IMR-90 (cell line): ENCODE data around the gene ZNF853. TPM values are rescaled to one million over a fixed set of nuclear protein-coding genes. Genes with fewer than 3 reads are reported as not detected.

Experiments
- ATAC-seq: fragments of 200-7000 bp; cut with Tn5 transposase; 2 replicates; pipeline ENCODE4 v1.9.1; 2020; ENCODE audit warnings: low read depth, mild to moderate bottlenecking, moderate library complexity
- BruUV-seq: library from RNA; stranded (reverse); fragments of 400-500 nt; replicated peaks from 2 replicates; lab custom pipeline; 2021; lab: Mats Ljungman, UMichigan
- CTCF ChIA-PET: fragments of 300-600 bp; formaldehyde crosslinking; extraction: SDS; loops from one replicate; lab custom pipeline; 2021; ENCODE audit warnings: antibody characterized with exemption; lab: Yijun Ruan, JAX
- POLR2A ChIA-PET: fragments of 300-600 bp; sonication (Branson Sonifier 250); formaldehyde crosslinking; loops from one replicate; lab custom pipeline; 2022; ENCODE audit warnings: antibody characterized with exemption; ENCODE audit not compliant: unreplicated experiment; lab: Charles Lee
- DNase-seq: peaks from one replicate; pipeline ENCODE4 v3.0.0; 2013
- H2AFZ ChIP-seq: replicated peaks from 2 replicates; pipeline ENCODE3; 2013; ENCODE audit warnings: low read length, mild to moderate bottlenecking; ENCODE audit not compliant: poor library complexity
- H2AK5ac ChIP-seq: 2 replicates; pipeline ENCODE4 v1.6.1; 2013; ENCODE audit warnings: low read depth, low read length, inconsistent platforms
- H2AK9ac ChIP-seq: replicated peaks from 2 replicates; pipeline ENCODE3; 2013; ENCODE audit warnings: mild to moderate bottlenecking, low read depth, low read length, moderate library complexity; ENCODE audit not compliant: poor library complexity
- H2BK120ac ChIP-seq: 2 replicates; pipeline ENCODE4 v1.6.1; 2013; ENCODE audit warnings: low read depth, low read length, inconsistent platforms
- H2BK15ac ChIP-seq: 3 replicates; pipeline ENCODE4 v1.6.1; 2013; ENCODE audit warnings: low read depth, low read length, inconsistent platforms
- H2BK20ac ChIP-seq: 2 replicates; pipeline ENCODE4 v1.6.1; 2013; ENCODE audit warnings: low read depth, mild to moderate bottlenecking, inconsistent platforms, low read length, moderate library complexity
- H2BK5ac ChIP-seq: 2 replicates; pipeline ENCODE4 v1.6.1; 2013; ENCODE audit warnings: mild to moderate bottlenecking, low read depth, low read length, inconsistent platforms; ENCODE audit not compliant: poor library complexity, severe bottlenecking
- H3K14ac ChIP-seq: replicated peaks from 2 replicates; pipeline ENCODE4 v1.6.1; 2013; ENCODE audit warnings: low read depth, low read length, inconsistent platforms
- H3K18ac ChIP-seq: 2 replicates; pipeline ENCODE4 v1.6.1; 2013; ENCODE audit warnings: low read depth, low read length, control low read depth
- H3K23ac ChIP-seq: 2 replicates; pipeline ENCODE4 v1.6.1; 2013; ENCODE audit warnings: low read depth, low read length, inconsistent platforms
- H3K27ac ChIP-seq: 2 replicates; pipeline ENCODE4 v1.5.1; 2013; ENCODE audit warnings: mild to moderate bottlenecking, control low read depth, low read length; ENCODE audit not compliant: insufficient read depth
- H3K27me3 ChIP-seq: 2 replicates; pipeline ENCODE4 v1.6.1; 2013; ENCODE audit warnings: low read length; ENCODE audit not compliant: control insufficient read depth, insufficient read depth
- H3K36me3 ChIP-seq: 2 replicates; pipeline ENCODE4 v1.6.1; 2013; ENCODE audit warnings: low read length, mixed read lengths; ENCODE audit not compliant: control insufficient read depth, insufficient read depth
- H3K4ac ChIP-seq: 2 replicates; pipeline ENCODE4 v1.6.1; 2013; ENCODE audit warnings: low read depth, low read length, inconsistent platforms
- H3K4me1 ChIP-seq: 2 replicates; pipeline ENCODE4 v1.6.1; 2013; ENCODE audit warnings: low read length, mixed read lengths; ENCODE audit not compliant: control insufficient read depth, insufficient read depth
- H3K4me2 ChIP-seq: 2 replicates; pipeline ENCODE4 v1.6.1; 2013; ENCODE audit warnings: low read depth, mild to moderate bottlenecking, control low read depth, low read length, moderate library complexity
- H3K4me3 ChIP-seq: 2 replicates; pipeline ENCODE4 v1.5.1; 2013; ENCODE audit warnings: low read depth, mild to moderate bottlenecking, control low read depth, low read length, moderate library complexity; ENCODE audit not compliant: insufficient read depth
- H3K56ac ChIP-seq: 2 replicates; pipeline ENCODE4 v1.6.1; 2013; ENCODE audit warnings: low read length, inconsistent platforms; ENCODE audit not compliant: insufficient read depth; ENCODE audit errors: extremely low read depth
- H3K79me1 ChIP-seq, 2 experiments: 2 replicates each; pipeline ENCODE4 v1.6.1; 2013; ENCODE audit warnings: low read length in 2 of 2, inconsistent platforms in 1 of 2, low read depth in 1 of 2
- H3K9ac ChIP-seq: 2 replicates; pipeline ENCODE4 v1.6.1; 2013; ENCODE audit warnings: low read depth, low read length, control low read depth
- H3K9me1 ChIP-seq: 2 replicates; pipeline ENCODE4 v1.6.1; 2013; ENCODE audit warnings: low read length, inconsistent platforms; ENCODE audit not compliant: insufficient read depth
- H3K9me3 ChIP-seq: 2 replicates; pipeline ENCODE4 v1.6.1; 2013; ENCODE audit warnings: low read length; ENCODE audit not compliant: control insufficient read depth, insufficient read depth
- H4K20me1 ChIP-seq: 2 replicates; pipeline ENCODE4 v1.6.1; 2013; ENCODE audit warnings: low read length, inconsistent platforms; ENCODE audit not compliant: insufficient read depth
- H4K5ac ChIP-seq: 2 replicates; pipeline ENCODE4 v1.6.1; 2013; ENCODE audit warnings: mild to moderate bottlenecking, low read depth, low read length, control low read depth
- H4K8ac ChIP-seq, 2 experiments: 2 replicates each; pipeline ENCODE4 v1.6.1; 2013; ENCODE audit warnings: low read depth in 2 of 2, low read length in 2 of 2, control low read depth in 1 of 2, inconsistent platforms in 1 of 2
- H4K91ac ChIP-seq: 2 replicates; pipeline ENCODE4 v1.6.1; 2013; ENCODE audit warnings: low read depth, low read length, inconsistent platforms; ENCODE audit not compliant: insufficient read depth
- CEBPB ChIP-seq: IDR thresholded peaks from 2 replicates; pipeline ENCODE4 v1.6.1; 2012; ENCODE audit warnings: low read depth, low read length, improper control_type of control experiment
- CHD1 ChIP-seq: IDR thresholded peaks from 2 replicates; pipeline ENCODE4 v1.6.1; 2012; ENCODE audit warnings: low read depth, low read length, improper control_type of control experiment
- FOS ChIP-seq: fragments of 150-350 bp; IDR thresholded peaks from 2 replicates; pipeline ENCODE4 v1.6.1; 2016; ENCODE audit warnings: low read depth, low read length
- MAFK ChIP-seq: IDR thresholded peaks from 2 replicates; pipeline ENCODE4 v1.6.1; 2012; ENCODE audit warnings: low read depth, low read length, improper control_type of control experiment
- MAZ ChIP-seq: IDR thresholded peaks from 2 replicates; pipeline ENCODE4 v1.6.1; 2012; ENCODE audit warnings: low read depth, mild to moderate bottlenecking, low read length, improper control_type of control experiment, moderate library complexity, borderline replicate concordance
- MXI1 ChIP-seq: IDR thresholded peaks from 2 replicates; pipeline ENCODE4 v1.6.1; 2012; ENCODE audit warnings: low read depth, mild to moderate bottlenecking, low read length, moderate library complexity, borderline replicate concordance
- NFE2L2 ChIP-seq: fragments of 150-350 bp; IDR thresholded peaks from 2 replicates; pipeline ENCODE4 v1.6.1; 2016; ENCODE audit warnings: low read depth, mild to moderate bottlenecking, low read length
- POLR2A ChIP-seq: IDR thresholded peaks from 2 replicates; pipeline ENCODE4 v1.6.1; 2012; ENCODE audit warnings: mild to moderate bottlenecking, low read depth, low read length
- RAD21 ChIP-seq: IDR thresholded peaks from 2 replicates; pipeline ENCODE4 v1.6.1; 2012; ENCODE audit warnings: low read length, improper control_type of control experiment
- RCOR1 ChIP-seq: IDR thresholded peaks from 2 replicates; pipeline ENCODE4 v1.6.1; 2012; ENCODE audit warnings: mild to moderate bottlenecking, low read length, improper control_type of control experiment; ENCODE audit not compliant: insufficient replicate concordance
- RFX5 ChIP-seq: IDR thresholded peaks from 2 replicates; pipeline ENCODE4 v1.8.0; 2012; ENCODE audit warnings: low read depth, mild to moderate bottlenecking, low read length, moderate library complexity
- SMC3 ChIP-seq: fragments of 150-350 bp; IDR thresholded peaks from 2 replicates; pipeline ENCODE4 v1.6.1; 2016; ENCODE audit warnings: low read depth, mild to moderate bottlenecking, antibody characterized with exemption, low read length, moderate library complexity
- WGBS, 2 experiments: methylation state at CpG; one replicate each; pipeline versions ENCODE4 v1.1.5 to v1.1.7; 2013; ENCODE audit warnings: missing lambda C conversion rate in 2 of 2; ENCODE audit not compliant: insufficient read length in 1 of 2; ENCODE audit errors: extremely low coverage in 2 of 2; 5-methylcytosine and 5-hydroxymethylcytosine counted together
- dilution Hi-C: fragments of 300-500 bp; cut with HindIII; formaldehyde crosslinking; loops from one replicate; pipeline ENCODE4 v1.14.3; 2018; ENCODE audit warnings: low sequenced_read_pairs; ENCODE audit not compliant: unreplicated experiment
- in situ Hi-C: fragments of 300-500 bp; cut with MboI; formaldehyde crosslinking; loops from 3 replicates; pipeline ENCODE4 v1.14.3; 2019; ENCODE audit warnings: low sequenced_read_pairs, inconsistent platforms, mixed read lengths
- intact Hi-C: fragments of 100-400 bp; cut with micrococcal nuclease; formaldehyde crosslinking; loops from 2 replicates; pipeline ENCODE4 v1.10.0; 2022
- polyA plus RNA-seq, 3 experiments: library from polyadenylated mRNA; depleted of rRNA; stranded (reverse); fragments of >200 nt; gene quantifications; 2 replicates each; pipeline ENCODE4 v1.2.3, GENCODE V29; 2012; ENCODE audit warnings: low replicate concordance in 1 of 3
- total RNA-seq: library from RNA; depleted of rRNA; stranded (reverse); fragments of >200 nt; gene quantifications from 2 replicates; pipeline ENCODE4 v1.2.3, GENCODE V29; 2012
- TF ChIP-seq, protein P1 (sequence below): fragments of 150-350 bp; IDR thresholded peaks from 2 replicates; pipeline ENCODE4 v1.6.1; 2017; ENCODE audit warnings: mild to moderate bottlenecking, antibody characterized with exemption, low read length, low read depth
- TF ChIP-seq, protein P2 (sequence below): fragments of 150-350 bp; IDR thresholded peaks from 2 replicates; pipeline ENCODE4 v1.6.1; 2016; ENCODE audit warnings: low read depth, mild to moderate bottlenecking, low read length, moderate library complexity, borderline replicate concordance

The ZNF853 gene
- total and polyA plus RNA-seq, 2 of the 4 experiments (the other 2 are of a cell fraction), result 3.4 TPM

DNA sequence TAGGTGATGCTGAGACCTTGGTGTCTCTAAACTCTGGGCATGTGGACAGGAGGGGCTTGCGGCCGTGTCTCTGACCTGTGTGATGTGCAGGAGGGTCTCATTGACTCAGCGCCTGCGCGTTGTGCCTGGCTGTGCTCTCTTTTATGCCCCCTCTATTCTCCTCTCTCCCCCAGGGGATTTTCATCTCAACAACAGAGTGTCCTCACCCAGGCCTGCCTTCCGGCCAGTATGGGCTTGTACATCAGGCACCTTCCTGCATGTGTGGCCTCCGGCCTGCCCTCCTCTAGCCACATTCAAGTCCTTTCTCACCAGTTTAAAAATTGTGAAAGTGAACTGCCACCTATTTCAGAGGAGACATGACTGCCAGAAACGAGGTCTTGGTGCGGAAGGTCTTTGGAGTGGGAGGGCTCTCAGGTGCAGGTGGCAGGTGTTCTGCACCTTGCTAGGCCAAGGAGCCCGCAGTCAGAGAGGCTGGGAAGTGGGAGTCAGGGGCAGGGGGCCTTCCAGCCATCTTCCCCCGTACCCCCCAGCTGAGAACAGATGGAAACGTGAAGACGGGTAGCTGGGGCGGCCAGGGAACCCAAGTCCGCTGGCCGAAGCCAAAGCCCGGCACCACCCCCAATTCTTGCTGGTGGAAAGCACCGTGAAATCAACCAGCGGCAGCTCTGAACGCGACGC lies 26.1 kb upstream of the ZNF853 start:
- Histone ChIP-seq H3K18ac (no peak overlapping the region), H3K4ac (no peak overlapping the region), H4K8ac (no peak overlapping the region), H3K4me2 (peak overlapping the region; percentile 70), H2BK20ac (no peak overlapping the region), H3K27me3 (no peaks in the 10 kb centered on the region), H3K23ac (no peak overlapping the region), H3K36me3 (peaks cover 29% of the 10 kb centered on the region), H3K4me1 (peaks cover 3% of the 10 kb centered on the region; the same call in 1 of the 2 replicates), H3K9ac (no peak overlapping the region), H3K4me3 (peak overlapping the region; percentile 98), H3K9me1 (no peaks in the 10 kb centered on the region; the same call in 1 of the 2 replicates), H3K56ac (no peak overlapping the region), H2AFZ (peak overlapping the region; percentile 99), H3K14ac (no peak overlapping the region), H2AK5ac (no peak overlapping the region), H4K91ac (no peak overlapping the region), H4K20me1 (0 out of 2 replicates have a peak, but pooled peaks cover 5% of the 10 kb centered on the region), H4K5ac (no peak overlapping the region), H3K27ac (no peak overlapping the region), H2BK120ac (no peak overlapping the region), H2BK5ac (no peak overlapping the region), H2AK9ac (peak overlapping the region; percentile 45), H3K9me3 (no peaks in the 10 kb centered on the region), H3K79me1 (peaks cover 9 to 26% of the 10 kb centered on the region in 2 experiments; a peak in 3 of 4 replicates), H2BK15ac (no peak overlapping the region)
- intact Hi-C loops, result no loop called here
- ChIA-PET POLR2A (no interaction called here), CTCF (interaction anchor here (0.6 to 1.4 kb wide), 3 partner anchors 12 to 17 kb away, joined by 3 to 10 read pairs (median 4); partner anchors contain the start of gene ZDHHC4)
- ATAC-seq (no peak), DNase-seq (no peak)
- in situ Hi-C loops, result no loop called here
- dilution Hi-C loops, result no loop called here
- TF ChIP-seq RAD21, result no peak
- no peak for TF ChIP-seq CHD1
- no peak for TF ChIP-seq RCOR1
- TF ChIP-seq MAFK, result no peak
- no peak for TF ChIP-seq SMC3
- no peak for TF ChIP-seq MAZ
- no peak for TF ChIP-seq POLR2A
- no peak for TF ChIP-seq FOS
- TF ChIP-seq, protein P1, sequence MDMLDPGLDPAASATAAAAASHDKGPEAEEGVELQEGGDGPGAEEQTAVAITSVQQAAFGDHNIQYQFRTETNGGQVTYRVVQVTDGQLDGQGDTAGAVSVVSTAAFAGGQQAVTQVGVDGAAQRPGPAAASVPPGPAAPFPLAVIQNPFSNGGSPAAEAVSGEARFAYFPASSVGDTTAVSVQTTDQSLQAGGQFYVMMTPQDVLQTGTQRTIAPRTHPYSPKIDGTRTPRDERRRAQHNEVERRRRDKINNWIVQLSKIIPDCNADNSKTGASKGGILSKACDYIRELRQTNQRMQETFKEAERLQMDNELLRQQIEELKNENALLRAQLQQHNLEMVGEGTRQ, result no peak
- no peak for TF ChIP-seq NFE2L2
- no peak for TF ChIP-seq CEBPB
- TF ChIP-seq, protein P2, sequence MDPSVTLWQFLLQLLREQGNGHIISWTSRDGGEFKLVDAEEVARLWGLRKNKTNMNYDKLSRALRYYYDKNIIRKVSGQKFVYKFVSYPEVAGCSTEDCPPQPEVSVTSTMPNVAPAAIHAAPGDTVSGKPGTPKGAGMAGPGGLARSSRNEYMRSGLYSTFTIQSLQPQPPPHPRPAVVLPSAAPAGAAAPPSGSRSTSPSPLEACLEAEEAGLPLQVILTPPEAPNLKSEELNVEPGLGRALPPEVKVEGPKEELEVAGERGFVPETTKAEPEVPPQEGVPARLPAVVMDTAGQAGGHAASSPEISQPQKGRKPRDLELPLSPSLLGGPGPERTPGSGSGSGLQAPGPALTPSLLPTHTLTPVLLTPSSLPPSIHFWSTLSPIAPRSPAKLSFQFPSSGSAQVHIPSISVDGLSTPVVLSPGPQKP, result no peak
- TF ChIP-seq MXI1, result no peak
- TF ChIP-seq RFX5, result no peak
- BruUV-seq, result no TSS peak
- WGBS, 2 experiments, result 33% methylated on average over 13 of the region's 22 CpGs; no CpG with 5 or more reads in 1 of the 2 experiments
